Measurements from ENCODE around the gene RIPOR2.

DNA sequence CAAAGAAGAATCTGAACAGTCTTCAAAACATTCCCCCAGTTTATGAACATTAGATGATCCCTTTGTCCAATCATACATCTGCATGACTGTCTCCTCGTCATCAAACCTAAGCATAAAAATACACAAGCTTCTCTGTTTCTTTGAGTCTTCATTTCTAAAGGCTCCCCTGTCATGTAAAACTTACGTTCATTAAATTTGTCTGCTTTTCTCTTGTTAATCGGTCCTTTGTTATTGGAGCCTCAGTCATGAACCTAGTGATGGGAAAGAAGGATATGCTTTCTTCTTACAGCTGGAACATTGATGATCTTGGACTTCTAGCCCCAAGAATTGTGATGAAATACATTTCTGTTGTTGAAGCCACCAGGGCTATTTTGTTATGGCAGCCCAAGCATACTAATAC, 18.0 kb upstream of the RIPOR2 start:
- TF ChIP-seq, protein P1, sequence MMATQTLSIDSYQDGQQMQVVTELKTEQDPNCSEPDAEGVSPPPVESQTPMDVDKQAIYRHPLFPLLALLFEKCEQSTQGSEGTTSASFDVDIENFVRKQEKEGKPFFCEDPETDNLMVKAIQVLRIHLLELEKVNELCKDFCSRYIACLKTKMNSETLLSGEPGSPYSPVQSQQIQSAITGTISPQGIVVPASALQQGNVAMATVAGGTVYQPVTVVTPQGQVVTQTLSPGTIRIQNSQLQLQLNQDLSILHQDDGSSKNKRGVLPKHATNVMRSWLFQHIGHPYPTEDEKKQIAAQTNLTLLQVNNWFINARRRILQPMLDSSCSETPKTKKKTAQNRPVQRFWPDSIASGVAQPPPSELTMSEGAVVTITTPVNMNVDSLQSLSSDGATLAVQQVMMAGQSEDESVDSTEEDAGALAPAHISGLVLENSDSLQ (IDR thresholded peaks at IDR 0.05) = no peak
- TF ChIP-seq POLR2AphosphoS2 (IDR thresholded peaks at IDR 0.05; ENCODE audit: low read depth, low read length) = no peak
- TF ChIP-seq ETV6 (conservative IDR thresholded peaks at IDR 0.05 in 1 of 2, IDR thresholded peaks at IDR 0.05 in 1 of 2; ENCODE audit: borderline replicate concordance in 1 of 2, low read depth in 1 of 2) = no peak
- TF ChIP-seq SMARCA5 (IDR thresholded peaks at IDR 0.05) = no peak
- TF ChIP-seq, protein P2, sequence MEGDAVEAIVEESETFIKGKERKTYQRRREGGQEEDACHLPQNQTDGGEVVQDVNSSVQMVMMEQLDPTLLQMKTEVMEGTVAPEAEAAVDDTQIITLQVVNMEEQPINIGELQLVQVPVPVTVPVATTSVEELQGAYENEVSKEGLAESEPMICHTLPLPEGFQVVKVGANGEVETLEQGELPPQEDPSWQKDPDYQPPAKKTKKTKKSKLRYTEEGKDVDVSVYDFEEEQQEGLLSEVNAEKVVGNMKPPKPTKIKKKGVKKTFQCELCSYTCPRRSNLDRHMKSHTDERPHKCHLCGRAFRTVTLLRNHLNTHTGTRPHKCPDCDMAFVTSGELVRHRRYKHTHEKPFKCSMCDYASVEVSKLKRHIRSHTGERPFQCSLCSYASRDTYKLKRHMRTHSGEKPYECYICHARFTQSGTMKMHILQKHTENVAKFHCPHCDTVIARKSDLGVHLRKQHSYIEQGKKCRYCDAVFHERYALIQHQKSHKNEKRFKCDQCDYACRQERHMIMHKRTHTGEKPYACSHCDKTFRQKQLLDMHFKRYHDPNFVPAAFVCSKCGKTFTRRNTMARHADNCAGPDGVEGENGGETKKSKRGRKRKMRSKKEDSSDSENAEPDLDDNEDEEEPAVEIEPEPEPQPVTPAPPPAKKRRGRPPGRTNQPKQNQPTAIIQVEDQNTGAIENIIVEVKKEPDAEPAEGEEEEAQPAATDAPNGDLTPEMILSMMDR (IDR thresholded peaks at IDR 0.05 in 2 of 3, conservative IDR thresholded peaks at IDR 0.05 in 1 of 3; ENCODE audit: control insufficient read depth in 2 of 3, extremely low read depth in 1 of 3, insufficient read depth in 1 of 3, low read depth in 3 of 3, low read length in 3 of 3) = no peak
- TF ChIP-seq, protein P3, sequence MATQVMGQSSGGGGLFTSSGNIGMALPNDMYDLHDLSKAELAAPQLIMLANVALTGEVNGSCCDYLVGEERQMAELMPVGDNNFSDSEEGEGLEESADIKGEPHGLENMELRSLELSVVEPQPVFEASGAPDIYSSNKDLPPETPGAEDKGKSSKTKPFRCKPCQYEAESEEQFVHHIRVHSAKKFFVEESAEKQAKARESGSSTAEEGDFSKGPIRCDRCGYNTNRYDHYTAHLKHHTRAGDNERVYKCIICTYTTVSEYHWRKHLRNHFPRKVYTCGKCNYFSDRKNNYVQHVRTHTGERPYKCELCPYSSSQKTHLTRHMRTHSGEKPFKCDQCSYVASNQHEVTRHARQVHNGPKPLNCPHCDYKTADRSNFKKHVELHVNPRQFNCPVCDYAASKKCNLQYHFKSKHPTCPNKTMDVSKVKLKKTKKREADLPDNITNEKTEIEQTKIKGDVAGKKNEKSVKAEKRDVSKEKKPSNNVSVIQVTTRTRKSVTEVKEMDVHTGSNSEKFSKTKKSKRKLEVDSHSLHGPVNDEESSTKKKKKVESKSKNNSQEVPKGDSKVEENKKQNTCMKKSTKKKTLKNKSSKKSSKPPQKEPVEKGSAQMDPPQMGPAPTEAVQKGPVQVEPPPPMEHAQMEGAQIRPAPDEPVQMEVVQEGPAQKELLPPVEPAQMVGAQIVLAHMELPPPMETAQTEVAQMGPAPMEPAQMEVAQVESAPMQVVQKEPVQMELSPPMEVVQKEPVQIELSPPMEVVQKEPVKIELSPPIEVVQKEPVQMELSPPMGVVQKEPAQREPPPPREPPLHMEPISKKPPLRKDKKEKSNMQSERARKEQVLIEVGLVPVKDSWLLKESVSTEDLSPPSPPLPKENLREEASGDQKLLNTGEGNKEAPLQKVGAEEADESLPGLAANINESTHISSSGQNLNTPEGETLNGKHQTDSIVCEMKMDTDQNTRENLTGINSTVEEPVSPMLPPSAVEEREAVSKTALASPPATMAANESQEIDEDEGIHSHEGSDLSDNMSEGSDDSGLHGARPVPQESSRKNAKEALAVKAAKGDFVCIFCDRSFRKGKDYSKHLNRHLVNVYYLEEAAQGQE (IDR thresholded peaks at IDR 0.05; ENCODE audit: low read depth, low read length) = no peak
- TF ChIP-seq, protein P4, sequence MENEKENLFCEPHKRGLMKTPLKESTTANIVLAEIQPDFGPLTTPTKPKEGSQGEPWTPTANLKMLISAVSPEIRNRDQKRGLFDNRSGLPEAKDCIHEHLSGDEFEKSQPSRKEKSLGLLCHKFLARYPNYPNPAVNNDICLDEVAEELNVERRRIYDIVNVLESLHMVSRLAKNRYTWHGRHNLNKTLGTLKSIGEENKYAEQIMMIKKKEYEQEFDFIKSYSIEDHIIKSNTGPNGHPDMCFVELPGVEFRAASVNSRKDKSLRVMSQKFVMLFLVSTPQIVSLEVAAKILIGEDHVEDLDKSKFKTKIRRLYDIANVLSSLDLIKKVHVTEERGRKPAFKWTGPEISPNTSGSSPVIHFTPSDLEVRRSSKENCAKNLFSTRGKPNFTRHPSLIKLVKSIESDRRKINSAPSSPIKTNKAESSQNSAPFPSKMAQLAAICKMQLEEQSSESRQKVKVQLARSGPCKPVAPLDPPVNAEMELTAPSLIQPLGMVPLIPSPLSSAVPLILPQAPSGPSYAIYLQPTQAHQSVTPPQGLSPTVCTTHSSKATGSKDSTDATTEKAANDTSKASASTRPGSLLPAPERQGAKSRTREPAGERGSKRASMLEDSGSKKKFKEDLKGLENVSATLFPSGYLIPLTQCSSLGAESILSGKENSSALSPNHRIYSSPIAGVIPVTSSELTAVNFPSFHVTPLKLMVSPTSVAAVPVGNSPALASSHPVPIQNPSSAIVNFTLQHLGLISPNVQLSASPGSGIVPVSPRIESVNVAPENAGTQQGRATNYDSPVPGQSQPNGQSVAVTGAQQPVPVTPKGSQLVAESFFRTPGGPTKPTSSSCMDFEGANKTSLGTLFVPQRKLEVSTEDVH (IDR thresholded peaks at IDR 0.05; ENCODE audit: low read depth, partially characterized antibody) = no peak
- TF ChIP-seq MXI1 (IDR thresholded peaks at IDR 0.05; ENCODE audit: low read depth, low read length) = no peak
- TF ChIP-seq, protein P5, sequence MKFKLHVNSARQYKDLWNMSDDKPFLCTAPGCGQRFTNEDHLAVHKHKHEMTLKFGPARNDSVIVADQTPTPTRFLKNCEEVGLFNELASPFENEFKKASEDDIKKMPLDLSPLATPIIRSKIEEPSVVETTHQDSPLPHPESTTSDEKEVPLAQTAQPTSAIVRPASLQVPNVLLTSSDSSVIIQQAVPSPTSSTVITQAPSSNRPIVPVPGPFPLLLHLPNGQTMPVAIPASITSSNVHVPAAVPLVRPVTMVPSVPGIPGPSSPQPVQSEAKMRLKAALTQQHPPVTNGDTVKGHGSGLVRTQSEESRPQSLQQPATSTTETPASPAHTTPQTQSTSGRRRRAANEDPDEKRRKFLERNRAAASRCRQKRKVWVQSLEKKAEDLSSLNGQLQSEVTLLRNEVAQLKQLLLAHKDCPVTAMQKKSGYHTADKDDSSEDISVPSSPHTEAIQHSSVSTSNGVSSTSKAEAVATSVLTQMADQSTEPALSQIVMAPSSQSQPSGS (IDR thresholded peaks at IDR 0.05; ENCODE audit: low read length) = no peak
- no peak for TF ChIP-seq MYC (IDR thresholded peaks at IDR 0.05; ENCODE audit: insufficient read depth, insufficient read length, insufficient replicate concordance, low read length, severe bottlenecking)
